PFSK-1 (cell line): ENCODE data around the gene KAZN.

ENCODE experiments used
- FOXP2 ChIP-seq: optimal IDR thresholded peaks from 2 replicates; pipeline ENCODE3; 2011; ENCODE audit warnings: borderline replicate concordance, control low read depth, inconsistent platforms; ENCODE audit not compliant: insufficient read depth; ENCODE audit errors: extremely low read length, extremely low read depth
- POLR2AphosphoS5 ChIP-seq: IDR thresholded peaks from 2 replicates; pipeline ENCODE4 v1.6.1; 2012; ENCODE audit warnings: low read depth, mild to moderate bottlenecking, control low read depth, low read length, moderate library complexity
- SIN3A ChIP-seq: IDR thresholded peaks from 2 replicates; pipeline ENCODE4 v1.6.1; 2012; ENCODE audit warnings: mild to moderate bottlenecking, low read length, moderate library complexity, borderline replicate concordance; ENCODE audit not compliant: insufficient read depth
- TAF1 ChIP-seq: IDR thresholded peaks from 2 replicates; pipeline ENCODE4 v1.6.1; 2012; ENCODE audit warnings: low read length, control low read depth, borderline replicate concordance; ENCODE audit not compliant: insufficient read depth
- TF ChIP-seq, protein P1 (sequence below), 2 experiments: IDR thresholded peaks; 2 replicates each; pipeline versions ENCODE4 v1.6.1 to v1.8.0; 2011 to 2012; ENCODE audit warnings: low read depth in 2 of 2, low read length in 2 of 2, control low read depth in 1 of 2, inconsistent platforms in 1 of 2, mild to moderate bottlenecking in 1 of 2, moderate library complexity in 1 of 2; ENCODE audit not compliant: insufficient read depth in 1 of 2

KAZN gene

DNA sequence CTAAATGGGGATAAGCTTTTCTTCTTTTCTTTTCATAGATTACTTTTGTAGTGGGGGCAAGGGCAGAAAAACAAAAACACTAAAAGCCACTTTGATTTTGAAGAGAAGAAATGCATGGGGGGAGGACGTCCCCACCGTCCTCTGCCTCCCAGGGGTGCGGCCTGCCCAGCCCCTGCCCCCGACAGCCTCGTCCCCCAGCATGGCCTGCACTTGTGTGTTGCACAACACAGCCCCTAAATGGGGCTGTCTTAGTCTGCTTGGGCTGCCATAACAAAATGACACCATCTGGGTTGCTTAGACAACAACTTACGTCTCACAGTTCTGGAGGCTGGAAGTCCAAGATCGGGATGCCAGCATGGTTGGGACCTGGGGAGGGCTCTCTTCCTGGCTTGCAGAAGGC lies 497.8 kb downstream of the KAZN start:
- TF ChIP-seq FOXP2, result no peak
- TF ChIP-seq, protein P1, sequence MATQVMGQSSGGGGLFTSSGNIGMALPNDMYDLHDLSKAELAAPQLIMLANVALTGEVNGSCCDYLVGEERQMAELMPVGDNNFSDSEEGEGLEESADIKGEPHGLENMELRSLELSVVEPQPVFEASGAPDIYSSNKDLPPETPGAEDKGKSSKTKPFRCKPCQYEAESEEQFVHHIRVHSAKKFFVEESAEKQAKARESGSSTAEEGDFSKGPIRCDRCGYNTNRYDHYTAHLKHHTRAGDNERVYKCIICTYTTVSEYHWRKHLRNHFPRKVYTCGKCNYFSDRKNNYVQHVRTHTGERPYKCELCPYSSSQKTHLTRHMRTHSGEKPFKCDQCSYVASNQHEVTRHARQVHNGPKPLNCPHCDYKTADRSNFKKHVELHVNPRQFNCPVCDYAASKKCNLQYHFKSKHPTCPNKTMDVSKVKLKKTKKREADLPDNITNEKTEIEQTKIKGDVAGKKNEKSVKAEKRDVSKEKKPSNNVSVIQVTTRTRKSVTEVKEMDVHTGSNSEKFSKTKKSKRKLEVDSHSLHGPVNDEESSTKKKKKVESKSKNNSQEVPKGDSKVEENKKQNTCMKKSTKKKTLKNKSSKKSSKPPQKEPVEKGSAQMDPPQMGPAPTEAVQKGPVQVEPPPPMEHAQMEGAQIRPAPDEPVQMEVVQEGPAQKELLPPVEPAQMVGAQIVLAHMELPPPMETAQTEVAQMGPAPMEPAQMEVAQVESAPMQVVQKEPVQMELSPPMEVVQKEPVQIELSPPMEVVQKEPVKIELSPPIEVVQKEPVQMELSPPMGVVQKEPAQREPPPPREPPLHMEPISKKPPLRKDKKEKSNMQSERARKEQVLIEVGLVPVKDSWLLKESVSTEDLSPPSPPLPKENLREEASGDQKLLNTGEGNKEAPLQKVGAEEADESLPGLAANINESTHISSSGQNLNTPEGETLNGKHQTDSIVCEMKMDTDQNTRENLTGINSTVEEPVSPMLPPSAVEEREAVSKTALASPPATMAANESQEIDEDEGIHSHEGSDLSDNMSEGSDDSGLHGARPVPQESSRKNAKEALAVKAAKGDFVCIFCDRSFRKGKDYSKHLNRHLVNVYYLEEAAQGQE (IDR thresholded peaks at IDR 0.05; ENCODE audit: insufficient read depth in 1 of 2, low read depth in 2 of 2, low read length in 2 of 2), result no peak
- TF ChIP-seq SIN3A, result no peak
- TF ChIP-seq POLR2AphosphoS5, result no peak
- TF ChIP-seq TAF1, result no peak

DNA sequence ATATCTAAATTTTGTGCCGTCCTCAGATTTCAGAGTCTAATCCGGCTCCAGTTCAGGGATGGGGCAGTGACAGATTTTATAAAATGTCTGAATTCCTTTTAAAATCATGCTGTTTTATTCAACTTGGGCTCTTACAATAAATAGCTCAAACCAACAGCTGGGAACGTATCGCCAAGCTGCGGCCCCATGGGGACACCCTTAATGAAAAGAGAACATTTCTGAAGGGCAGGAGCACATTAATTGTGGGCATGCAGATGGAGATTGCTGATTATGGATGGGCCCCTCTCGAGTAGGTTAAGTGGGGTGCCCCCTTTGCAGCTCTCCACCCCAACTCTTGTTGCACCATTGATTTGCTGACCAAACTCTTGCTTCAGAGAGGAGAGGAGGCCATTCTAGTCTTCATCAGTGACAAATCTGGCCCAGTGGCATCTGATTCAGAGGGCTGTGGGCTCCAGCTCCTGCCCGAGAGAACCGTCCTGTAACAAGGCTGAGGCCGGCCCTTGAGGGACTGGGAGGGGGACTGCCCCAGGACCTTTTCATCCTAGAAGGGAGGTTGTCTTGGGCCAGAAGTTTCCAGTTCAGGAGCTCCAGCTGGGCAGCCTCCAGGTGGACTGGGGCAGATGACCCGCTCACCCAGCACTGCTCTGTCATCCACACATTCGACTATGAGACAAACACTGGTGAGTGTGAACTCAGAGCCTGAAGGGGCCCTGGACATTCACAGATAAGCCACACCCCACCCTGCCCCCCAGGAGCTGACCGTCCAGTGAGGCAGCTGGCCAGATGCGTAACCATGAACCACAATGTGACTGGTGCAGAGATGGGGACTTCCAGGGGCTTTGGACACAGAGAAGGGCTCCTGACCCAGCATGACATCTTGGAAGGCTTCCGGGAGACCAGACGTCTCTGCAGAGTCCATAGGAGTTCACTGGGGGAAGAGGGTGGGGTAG lies 500.0 kb downstream of the KAZN start:
- TF ChIP-seq TAF1 (no peak), POLR2AphosphoS5 (no peak), FOXP2 (no peak), SIN3A (no peak)
- TF ChIP-seq, protein P1 (IDR thresholded peaks at IDR 0.05; ENCODE audit: insufficient read depth in 1 of 2, low read depth in 2 of 2, low read length in 2 of 2), result no peak

DNA sequence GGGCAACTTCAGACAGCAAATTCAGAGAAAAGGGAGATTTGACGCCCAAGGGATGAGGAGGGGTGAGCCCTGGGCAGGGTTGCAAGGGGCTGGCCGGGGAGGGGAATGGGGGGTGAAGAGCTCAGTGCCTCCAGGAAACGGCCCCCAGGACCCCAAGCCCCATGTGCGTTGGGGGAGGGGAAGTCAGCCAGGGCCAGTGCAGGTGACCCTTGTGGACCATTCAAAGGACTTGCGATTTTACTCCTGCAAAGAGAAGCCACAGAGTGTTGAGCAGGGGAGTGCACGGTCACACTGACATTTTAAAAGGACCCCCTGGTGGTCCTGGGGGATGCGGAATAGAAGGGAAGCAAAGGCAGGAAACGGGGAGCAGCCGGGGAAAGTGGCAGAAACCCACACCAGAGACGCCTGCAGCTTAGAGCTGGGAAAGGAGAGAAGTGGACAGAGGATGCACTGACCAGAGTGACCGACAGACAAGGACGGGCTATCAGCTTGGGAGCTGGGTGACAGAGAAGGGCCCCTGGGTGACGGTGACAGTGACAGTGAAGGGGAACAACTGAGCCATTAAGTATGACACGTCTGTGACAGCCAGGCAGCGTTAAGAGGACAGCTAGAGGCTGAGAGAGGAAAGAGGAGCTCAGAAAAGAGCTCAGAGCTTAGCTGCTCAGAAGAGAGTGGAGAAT lies 501.1 kb downstream of the KAZN start:
- no peak for TF ChIP-seq TAF1
- TF ChIP-seq FOXP2, result no peak

DNA sequence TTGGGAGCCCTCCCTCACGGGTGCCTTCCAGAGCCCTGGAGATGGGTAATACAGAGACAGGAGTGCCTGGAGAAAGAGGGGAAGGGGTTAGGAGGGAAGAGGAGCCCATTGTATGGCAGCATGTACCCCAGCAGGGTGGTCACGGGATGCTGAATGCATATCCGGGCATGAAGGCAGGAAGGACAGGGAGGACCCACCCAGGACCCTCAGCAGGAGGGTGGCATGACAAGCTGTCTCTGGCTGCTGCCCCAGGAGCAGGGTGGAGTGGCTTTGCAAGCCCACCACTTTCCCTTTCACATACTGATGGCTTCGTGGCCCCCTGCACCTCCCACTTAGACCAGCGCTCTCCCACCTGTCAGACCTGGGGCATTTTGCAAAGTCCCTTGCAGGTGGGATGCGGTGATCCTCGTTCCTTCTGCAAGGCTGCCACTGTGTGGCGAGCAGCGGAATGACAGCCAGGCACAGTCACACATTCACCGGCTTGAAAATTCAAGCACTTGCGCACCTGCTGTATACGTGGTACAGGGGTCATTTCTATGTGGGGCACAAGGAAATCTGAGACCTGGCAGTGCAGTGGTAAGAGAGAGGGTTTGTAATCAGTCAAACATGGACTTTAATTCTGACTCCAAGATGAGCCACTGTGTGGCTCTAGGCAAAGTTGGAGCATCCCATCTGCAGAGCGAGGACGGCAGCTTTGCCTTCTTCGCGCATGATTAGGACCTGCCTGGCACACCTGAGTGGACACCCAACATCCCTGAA lies 501.8 kb downstream of the KAZN start:
- no peak for TF ChIP-seq POLR2AphosphoS5
- no peak for TF ChIP-seq SIN3A
- TF ChIP-seq FOXP2, result no peak
- TF ChIP-seq, protein P1 (IDR thresholded peaks at IDR 0.05; ENCODE audit: insufficient read depth in 1 of 2, low read depth in 2 of 2, low read length in 2 of 2), result no peak
- no peak for TF ChIP-seq TAF1
